T-helper 1 cell (primary cell): Measurements from ENCODE around the gene FIZ1.

ENCODE experiments used
- DNase-seq, 5 donors: peaks; one replicate each; pipeline ENCODE4 v3.0.0-alpha.2; 2012 to 2020

Gene FIZ1

GRCh38 chr19:55613396-55613795 is 14.1 kb upstream of the FIZ1 start:
- DNase-seq = no peak

DNA sequence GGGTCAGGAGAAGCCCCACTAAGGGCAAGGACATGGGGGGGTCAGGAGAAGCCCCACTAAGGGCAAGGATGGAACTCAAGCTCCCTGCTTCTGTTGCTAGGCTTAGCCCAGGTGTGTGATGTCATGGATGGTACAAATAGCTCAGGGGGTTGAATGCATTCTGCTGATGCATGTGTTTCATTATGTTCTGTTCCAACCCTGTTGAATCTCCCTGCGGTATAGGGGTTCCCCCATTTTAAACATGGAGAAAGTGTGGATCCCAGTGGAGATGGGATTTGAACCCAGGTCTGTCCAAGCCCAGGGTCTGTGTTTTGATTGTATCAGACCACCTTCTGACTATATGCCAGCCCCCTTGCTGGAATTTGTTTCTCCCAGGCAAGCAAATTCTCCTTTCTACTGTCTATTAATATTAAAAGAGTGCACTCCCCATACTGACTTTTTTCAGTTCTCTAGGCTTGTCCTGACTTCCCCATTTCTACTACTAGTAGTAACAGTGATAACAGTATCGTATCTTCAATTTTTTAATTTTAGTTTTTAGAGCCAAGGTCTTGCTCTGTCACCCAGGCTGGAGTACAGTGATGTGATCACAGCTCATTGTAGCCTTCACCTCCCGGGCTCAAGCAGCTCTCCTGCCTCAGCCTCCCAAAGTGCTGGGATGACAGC is 12.8 kb upstream of the FIZ1 start:
- DNase-seq = no peak

DNA sequence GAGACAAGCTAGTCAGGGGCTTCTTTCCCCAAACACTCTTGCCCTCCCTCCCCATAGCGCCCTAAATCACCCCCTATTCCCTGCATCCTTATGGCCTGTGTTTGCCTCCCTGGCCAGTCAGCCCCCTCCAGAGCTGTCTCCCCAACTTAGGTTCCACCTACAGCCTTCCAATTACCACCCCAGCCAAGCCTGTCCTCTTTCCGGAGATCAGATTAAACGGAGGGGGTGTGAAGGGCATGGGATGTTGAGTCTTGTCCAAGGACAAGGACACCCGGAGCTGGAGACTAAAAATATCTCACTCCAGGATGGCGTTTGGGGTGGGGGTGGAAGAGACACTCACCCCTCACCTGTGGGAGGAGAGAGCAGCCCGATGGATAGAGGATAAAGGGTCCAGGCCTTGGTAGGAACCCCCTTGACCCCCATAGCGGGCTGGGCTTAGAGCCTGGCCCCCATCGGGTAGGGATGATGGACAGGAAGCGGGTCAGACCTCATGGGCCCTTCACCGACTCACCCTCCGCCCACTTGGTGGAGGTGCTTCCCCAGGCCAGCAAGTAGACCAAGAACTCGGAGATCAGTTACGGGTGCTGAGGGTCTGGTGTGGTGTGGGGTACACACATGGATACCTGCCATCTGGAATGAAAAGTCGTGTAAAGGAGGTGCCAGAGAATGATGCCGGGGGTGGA is 12.1 kb upstream of the FIZ1 start:
- no peak for DNase-seq

GRCh38 chr19:55609326-55609725 is 10.0 kb upstream of the FIZ1 start:
- no peak for DNase-seq

DNA sequence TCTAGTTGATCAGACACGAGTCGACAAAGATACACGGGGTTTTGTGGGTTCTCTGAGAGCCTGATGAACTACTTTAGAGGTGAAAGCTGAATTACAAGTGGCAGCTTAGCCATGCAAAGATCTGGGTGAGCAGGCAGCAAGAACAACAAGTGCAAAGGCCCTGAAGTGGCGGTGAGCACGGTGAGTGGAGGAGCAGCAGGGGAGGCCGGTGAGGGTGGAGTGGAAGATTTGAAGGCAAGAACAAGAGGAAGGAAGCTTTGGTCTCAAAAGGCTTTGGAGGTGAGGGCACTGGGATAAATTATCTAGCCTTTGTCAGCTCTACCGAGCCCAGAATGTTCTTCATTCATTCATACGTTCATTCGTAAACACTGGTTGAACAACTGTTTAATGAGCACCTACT is 7.5 kb upstream of the FIZ1 start:
- no peak for DNase-seq

GRCh38 chr19:55606471-55606787 is 7.1 kb upstream of the FIZ1 start:
- no peak for DNase-seq

- peak; percentile 52 to 73 (median 62) for DNase-seq
Measured at GRCh38 chr19:55605637-55606470, 6.5 kb upstream of the FIZ1 start, which contains the start of gene ZNF865. Gene ZNF865, plus strand, starts transcription at chr19:55605647. Its CDS starts 7,972 bp downstream, at chr19:55613619.

GRCh38 chr19:55605207-55605636 is 5.9 kb upstream of the FIZ1 start:
- peak; percentile 98 to 99 (median 98) for DNase-seq

- DNase-seq = no peak
Measured at GRCh38 chr19:55603581-55604292, 4.4 kb upstream of the FIZ1 start.

DNA sequence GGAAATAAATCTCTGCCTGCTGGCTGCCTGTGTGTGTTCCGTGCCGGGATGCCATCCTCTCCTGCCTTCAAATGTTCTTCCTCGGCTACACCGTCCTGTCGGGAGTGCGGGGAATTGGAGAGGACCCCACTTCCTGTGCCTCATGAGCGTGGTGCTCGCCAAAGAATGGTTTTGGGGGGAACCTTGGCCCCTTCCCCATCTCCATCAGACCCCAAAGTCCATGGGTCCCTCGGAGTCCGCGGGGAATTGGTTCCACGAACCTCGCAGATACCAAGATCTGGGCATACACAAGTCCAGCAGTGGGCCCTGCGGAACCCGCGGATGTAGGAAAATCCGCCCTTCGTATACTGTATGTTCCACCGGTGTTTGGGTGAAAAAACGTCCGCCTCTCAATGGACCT is 3.8 kb upstream of the FIZ1 start:
- DNase-seq = no peak

DNA sequence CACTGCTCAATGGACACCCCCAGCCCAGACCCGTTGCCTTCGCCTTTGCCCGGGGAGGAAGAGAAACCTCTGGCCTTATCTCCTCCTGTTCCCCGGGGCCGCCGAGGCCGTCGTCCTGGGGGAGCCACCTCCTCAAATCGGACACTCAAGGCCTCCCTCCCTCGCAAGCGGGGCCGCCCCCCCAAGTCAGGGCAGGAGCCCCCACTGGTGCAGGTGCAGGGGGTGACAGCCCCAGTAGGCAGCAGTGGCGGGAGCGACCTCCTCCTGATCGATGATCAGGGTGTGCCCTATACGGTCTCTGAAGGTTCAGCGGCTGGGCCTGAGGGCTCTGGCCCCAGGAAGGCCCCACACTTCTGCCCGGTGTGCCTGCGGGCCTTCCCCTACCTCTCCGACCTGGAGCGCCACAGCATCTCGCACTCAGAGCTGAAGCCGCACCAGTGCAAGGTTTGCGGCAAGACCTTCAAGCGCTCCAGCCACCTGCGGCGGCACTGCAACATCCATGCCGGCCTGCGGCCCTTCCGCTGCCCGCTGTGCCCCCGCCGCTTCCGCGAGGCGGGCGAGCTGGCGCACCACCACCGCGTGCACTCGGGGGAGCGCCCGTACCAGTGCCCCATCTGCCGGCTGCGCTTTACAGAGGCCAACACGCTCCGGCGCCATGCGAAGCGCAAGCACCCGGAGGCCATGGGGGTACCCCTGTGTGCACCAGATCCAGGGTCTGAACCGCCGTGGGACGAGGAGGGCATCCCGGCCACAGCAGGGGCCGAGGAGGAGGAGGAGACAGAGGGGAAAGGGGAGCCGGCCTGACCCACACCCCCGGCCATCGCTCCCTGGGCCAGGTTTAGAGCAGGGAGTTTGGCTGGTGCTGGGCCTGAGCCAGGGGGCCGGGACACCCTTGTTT is 3.0 kb upstream of the FIZ1 start:
- no peak for DNase-seq

DNA sequence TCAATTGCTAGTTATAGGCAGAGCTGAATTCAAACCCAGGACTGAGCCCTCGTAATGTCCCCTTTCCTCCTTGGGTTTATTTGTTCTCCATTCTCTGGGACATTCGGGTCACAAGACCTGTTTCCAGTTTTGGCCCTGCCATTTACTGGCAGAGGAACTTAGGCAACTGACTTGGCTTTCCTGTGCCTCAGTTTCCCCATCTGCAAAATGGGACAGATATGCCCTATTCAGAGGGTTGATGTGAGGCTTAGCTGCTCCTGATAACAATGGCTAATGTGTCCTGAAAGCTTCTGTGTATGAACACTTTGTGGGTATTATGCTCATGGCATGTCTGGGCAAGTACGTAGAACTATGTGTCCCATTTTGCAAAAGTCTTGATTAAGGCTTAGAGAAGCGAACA is 1.8 kb upstream of the FIZ1 start:
- DNase-seq = no peak

GRCh38 chr19:55600662-55601028 is 1.3 kb upstream of the FIZ1 start:
- DNase-seq = no peak

GRCh38 chr19:55599842-55600661 is 735 bp upstream of the FIZ1 start, which contains the start of gene ZNF524:
Gene ZNF524, plus strand, starts transcription at chr19:55600288. Its CDS starts 1,825 bp downstream, at chr19:55602113.
- peak; percentile 69 to 93 (median 81) for DNase-seq

GRCh38 chr19:55598719-55599467 is 424 bp downstream of the FIZ1 start:
- DNase-seq = peak; percentile 77 to 92 (median 89)

- no peak for DNase-seq
Measured at GRCh38 chr19:55598034-55598433, 1.3 kb downstream of the FIZ1 start.

DNA sequence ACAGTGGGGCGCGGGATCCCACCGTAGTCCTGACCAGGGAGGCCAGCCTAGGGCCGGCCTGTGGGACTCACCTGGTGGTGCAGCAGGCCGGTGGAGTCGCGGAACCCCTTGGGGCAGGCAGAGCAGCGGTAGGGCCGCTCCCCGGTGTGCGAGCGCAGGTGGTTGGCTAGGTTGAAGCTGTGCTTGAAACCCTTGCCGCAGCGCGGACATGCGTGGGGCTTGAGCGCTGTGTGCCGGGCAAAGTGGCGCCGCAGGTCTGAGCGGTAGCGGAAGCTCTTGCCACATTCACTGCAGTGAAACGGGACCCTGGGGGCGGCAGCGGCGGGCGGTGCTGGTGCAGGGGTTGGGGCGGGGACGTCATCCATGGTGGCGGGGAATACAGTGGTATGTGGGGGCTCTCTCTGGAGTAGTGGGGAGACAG is 1.8 kb downstream of the FIZ1 start:
- no peak for DNase-seq

GRCh38 chr19:55596304-55596703 is 3.0 kb downstream of the FIZ1 start:
- DNase-seq = no peak

DNA sequence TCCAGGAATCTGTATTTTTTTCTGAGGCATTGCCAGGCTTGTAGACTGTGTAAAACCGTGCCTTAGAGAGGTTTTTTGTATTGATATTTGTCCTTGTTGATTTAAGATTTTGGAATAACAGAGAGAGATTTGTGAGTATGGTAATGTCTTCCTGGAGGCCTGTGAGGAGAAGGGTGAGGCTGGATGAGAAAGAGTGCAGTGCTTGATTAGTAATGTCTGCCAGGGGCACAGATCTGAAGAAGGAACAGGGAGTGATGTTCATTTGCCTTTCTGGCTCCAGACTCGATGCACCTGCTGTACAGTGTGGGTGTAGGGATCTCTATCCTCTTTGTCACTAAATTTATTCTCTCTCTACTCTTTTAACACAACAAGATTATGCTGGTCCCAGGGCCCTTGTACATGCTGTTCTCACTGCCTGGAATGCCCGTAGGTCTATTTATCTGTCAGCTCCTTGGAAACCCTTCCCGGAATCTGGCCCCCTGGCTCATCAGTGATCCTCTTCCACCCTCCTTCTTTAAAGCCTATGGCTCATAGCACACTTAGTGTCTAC is 4.2 kb downstream of the FIZ1 start:
- DNase-seq = no peak
